ENCODE measurements around the gene EYA3.

The EYA3 gene

GRCh38 chr1:28088168-28088961, at the start of gene EYA3:
Gene EYA3 (minus strand): TSS chr1:28088610. CDS start chr1:28058026, 30,584 bp downstream.
- peak; percentile 99 for DNase-seq

- peak; percentile 42 for DNase-seq
Observed at GRCh38 chr1:28136922-28137613, 48.7 kb upstream of the EYA3 start.

GRCh38 chr1:28136169-28136921, 47.9 kb upstream of the EYA3 start:
- no peak for DNase-seq

GRCh38 chr1:28135371-28136168, 47.2 kb upstream of the EYA3 start:
- DNase-seq, result peak; percentile 93

- no peak for DNase-seq
Observed at GRCh38 chr1:28134651-28135207, 46.3 kb upstream of the EYA3 start.

GRCh38 chr1:28132171-28133167, 44.1 kb upstream of the EYA3 start:
- peak; percentile 30 for DNase-seq

GRCh38 chr1:28130901-28131300, 42.5 kb upstream of the EYA3 start:
- DNase-seq, result no peak

- peak; percentile 78 for DNase-seq
Observed at GRCh38 chr1:28129150-28129549, 40.7 kb upstream of the EYA3 start.

GRCh38 chr1:28127617-28128257, 39.3 kb upstream of the EYA3 start:
- DNase-seq, result no peak

GRCh38 chr1:28126783-28127490, 38.5 kb upstream of the EYA3 start:
- DNase-seq, result no peak

GRCh38 chr1:28126212-28126611, 37.8 kb upstream of the EYA3 start:
- no peak for DNase-seq

- peak; percentile 69 for DNase-seq
Observed at GRCh38 chr1:28123461-28123961, 35.1 kb upstream of the EYA3 start.

GRCh38 chr1:28122183-28122582, 33.8 kb upstream of the EYA3 start:
- no peak for DNase-seq

- DNase-seq, result no peak
Observed at GRCh38 chr1:28119556-28119955, 31.1 kb upstream of the EYA3 start.

GRCh38 chr1:28118640-28119307, 30.4 kb upstream of the EYA3 start:
- no peak for DNase-seq

GRCh38 chr1:28115267-28115666, 26.9 kb upstream of the EYA3 start:
- DNase-seq, result no peak

- DNase-seq, result no peak
Observed at GRCh38 chr1:28114844-28115243, 26.4 kb upstream of the EYA3 start.

- no peak for DNase-seq
Observed at GRCh38 chr1:28113242-28113572, 24.8 kb upstream of the EYA3 start.
